ENCODE measurements around the gene CCDC97.
A peak's percentile ranks its signal among the peaks of the same experiment; 100 is the strongest.

DNA sequence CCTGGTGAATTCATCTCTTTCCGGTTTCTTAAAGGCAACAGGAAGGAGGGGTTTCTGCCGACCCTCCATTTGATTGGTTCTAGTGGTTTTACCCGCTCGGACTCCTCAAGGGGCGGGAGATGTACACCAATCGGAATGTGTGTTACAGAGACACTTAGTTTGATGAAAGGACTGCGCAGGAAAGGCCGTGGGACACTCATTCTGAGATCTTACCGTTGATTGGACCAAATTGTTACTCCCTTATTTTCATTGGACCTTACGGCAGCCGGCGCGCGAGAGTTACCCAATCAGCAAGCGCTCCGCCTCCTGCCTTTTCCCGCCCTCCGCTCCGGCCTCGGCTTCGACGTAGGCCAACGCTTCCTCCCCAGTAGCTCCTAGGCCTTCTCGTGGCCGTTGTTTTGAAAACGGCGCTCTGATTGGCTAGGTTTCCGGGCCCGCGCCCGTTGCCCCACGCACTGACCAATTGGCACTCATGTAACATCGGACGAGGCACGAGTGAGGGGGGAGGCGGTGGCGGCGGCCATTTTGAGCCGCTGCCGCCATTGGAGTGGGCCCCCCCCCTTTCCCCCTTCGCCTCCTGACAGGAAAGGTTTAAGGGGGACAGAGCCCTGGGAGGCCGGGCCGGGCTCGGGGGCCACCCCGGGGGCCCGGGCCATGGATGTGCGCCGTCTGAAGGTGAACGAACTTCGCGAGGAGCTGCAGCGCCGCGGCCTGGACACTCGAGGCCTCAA lies 46.0 kb upstream of the CCDC97 start, which contains the start of gene HNRNPUL1:
- no peak for TF ChIP-seq POLR2AphosphoS5 (IDR thresholded peaks at IDR 0.05; ENCODE audit: low read depth, low read length)
- TF ChIP-seq, protein P1, sequence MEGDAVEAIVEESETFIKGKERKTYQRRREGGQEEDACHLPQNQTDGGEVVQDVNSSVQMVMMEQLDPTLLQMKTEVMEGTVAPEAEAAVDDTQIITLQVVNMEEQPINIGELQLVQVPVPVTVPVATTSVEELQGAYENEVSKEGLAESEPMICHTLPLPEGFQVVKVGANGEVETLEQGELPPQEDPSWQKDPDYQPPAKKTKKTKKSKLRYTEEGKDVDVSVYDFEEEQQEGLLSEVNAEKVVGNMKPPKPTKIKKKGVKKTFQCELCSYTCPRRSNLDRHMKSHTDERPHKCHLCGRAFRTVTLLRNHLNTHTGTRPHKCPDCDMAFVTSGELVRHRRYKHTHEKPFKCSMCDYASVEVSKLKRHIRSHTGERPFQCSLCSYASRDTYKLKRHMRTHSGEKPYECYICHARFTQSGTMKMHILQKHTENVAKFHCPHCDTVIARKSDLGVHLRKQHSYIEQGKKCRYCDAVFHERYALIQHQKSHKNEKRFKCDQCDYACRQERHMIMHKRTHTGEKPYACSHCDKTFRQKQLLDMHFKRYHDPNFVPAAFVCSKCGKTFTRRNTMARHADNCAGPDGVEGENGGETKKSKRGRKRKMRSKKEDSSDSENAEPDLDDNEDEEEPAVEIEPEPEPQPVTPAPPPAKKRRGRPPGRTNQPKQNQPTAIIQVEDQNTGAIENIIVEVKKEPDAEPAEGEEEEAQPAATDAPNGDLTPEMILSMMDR (IDR thresholded peaks at IDR 0.05): no peak; the same call in 1 of the 2 replicates
- TF ChIP-seq SIN3A (IDR thresholded peaks at IDR 0.05; ENCODE audit: borderline replicate concordance, insufficient read depth, low read depth, low read length): 0 out of 2 replicates have a peak, but pooled peaks have one; percentile 10
